Neutrophil (primary cell): ENCODE measurements around the gene EEPD1.

ENCODE experiments used
- H3K27ac ChIP-seq: fragments of 200-600 bp; sonication (generic); 2 replicates; pipeline ENCODE4 v1.5.1; 2016; ENCODE audit warnings: mild to moderate bottlenecking, moderate library complexity
- H3K27me3 ChIP-seq: fragments of 200-600 bp; sonication (generic); 2 replicates; pipeline ENCODE4 v1.6.0; 2016; ENCODE audit warnings: mild to moderate bottlenecking
- H3K36me3 ChIP-seq: fragments of 200-600 bp; sonication (generic); 2 replicates; pipeline ENCODE4 v1.5.1; 2017
- H3K4me1 ChIP-seq, 2 experiments: fragments of 200-600 bp in 1 of 2; sonication (generic) in 1 of 2; 1 replicate in 1 of 2; 2 replicates in 1 of 2; pipeline versions ENCODE4 v1.5.1 to v1.6.1; 2013 to 2016; ENCODE audit warnings: low read depth in 1 of 2, low read length in 1 of 2, mild to moderate bottlenecking in 1 of 2, moderate library complexity in 1 of 2; ENCODE audit not compliant: control insufficient read depth in 1 of 2, insufficient read depth in 1 of 2
- H3K4me3 ChIP-seq, 2 experiments: fragments of 200-600 bp in 1 of 2; sonication (generic) in 1 of 2; 1 replicate in 1 of 2; 2 replicates in 1 of 2; pipeline ENCODE4 v1.5.1; 2013 to 2016; ENCODE audit warnings: low read depth in 1 of 2, low read length in 1 of 2, mild to moderate bottlenecking in 1 of 2, moderate library complexity in 1 of 2
- H3K9me3 ChIP-seq: fragments of 200-600 bp; sonication (generic); 2 replicates; pipeline ENCODE4 v1.5.1; 2016
- TF ChIP-seq, protein P1 (sequence below): fragments of 200-600 bp; sonication (generic); IDR thresholded peaks from 2 replicates; pipeline ENCODE4 v1.5.1; 2016; ENCODE audit warnings: antibody characterized with exemption

EEPD1 gene

DNA sequence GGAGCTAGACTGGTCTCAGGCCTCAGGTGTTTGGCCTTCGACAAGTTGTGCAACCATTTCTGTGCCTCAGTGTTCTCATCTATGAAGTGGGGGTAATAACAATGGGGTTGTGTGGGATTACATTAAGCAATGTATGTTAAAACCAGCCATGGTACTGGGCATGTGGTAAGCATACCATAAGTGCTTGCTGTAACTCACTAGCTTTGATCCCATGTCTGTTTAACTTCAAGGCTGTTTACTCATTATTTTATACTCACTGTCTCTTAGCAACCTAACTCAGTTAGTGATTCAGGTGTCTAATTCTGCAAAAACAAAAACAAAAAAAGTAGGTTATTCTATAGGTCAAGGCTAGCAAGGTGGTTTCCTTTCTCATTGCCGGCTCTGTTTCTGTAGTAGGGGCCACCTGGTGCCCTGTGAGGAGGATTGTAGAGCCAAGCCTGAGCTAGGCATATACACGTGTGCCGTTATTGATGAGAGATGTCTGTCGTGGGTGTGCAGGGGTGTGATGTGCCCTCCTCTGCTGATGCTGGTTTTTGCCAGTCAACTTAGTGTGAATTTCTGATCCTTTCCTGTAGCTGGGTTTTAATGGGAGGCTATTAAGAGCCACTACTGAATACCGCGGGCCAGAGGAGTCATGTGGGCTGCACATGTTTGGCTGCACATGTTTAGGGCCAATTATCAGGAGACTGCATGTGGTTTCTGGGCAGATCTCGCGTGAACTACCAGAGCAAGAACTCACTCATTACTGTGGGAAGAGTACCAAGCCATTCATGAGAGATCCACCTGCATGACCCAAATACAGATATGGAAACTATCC, 56.2 kb downstream of the EEPD1 start:
- H3K4me1 ChIP-seq, result peaks cover 61 to 71% of the 10 kb centered on the region in 2 experiments
- no peaks in the 10 kb centered on the region for H3K27me3 ChIP-seq
- TF ChIP-seq, protein P1, sequence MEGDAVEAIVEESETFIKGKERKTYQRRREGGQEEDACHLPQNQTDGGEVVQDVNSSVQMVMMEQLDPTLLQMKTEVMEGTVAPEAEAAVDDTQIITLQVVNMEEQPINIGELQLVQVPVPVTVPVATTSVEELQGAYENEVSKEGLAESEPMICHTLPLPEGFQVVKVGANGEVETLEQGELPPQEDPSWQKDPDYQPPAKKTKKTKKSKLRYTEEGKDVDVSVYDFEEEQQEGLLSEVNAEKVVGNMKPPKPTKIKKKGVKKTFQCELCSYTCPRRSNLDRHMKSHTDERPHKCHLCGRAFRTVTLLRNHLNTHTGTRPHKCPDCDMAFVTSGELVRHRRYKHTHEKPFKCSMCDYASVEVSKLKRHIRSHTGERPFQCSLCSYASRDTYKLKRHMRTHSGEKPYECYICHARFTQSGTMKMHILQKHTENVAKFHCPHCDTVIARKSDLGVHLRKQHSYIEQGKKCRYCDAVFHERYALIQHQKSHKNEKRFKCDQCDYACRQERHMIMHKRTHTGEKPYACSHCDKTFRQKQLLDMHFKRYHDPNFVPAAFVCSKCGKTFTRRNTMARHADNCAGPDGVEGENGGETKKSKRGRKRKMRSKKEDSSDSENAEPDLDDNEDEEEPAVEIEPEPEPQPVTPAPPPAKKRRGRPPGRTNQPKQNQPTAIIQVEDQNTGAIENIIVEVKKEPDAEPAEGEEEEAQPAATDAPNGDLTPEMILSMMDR, result no peak
- H3K27ac ChIP-seq, result peak overlapping the region; percentile 87
- H3K4me3 ChIP-seq, result no peak overlapping the region
- no peaks in the 10 kb centered on the region for H3K36me3 ChIP-seq
- H3K9me3 ChIP-seq, result no peaks in the 10 kb centered on the region

DNA sequence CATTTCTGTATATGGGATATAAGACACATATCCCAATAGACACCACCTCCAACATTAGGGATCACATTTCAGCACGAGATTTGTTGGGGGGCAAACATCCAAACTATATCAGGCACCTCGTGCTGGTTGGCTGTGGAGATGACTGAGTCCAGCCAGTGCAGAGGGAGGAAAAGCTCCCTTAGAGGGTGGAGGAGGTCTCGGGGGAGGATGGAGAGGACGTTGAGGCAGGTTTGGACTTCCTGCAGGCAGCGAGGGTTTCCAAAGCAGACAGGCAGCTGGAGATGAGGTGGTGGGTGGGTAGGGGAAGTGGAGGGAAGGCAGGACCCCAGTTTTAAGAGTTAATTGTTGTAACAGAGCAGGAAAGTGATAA, 56.7 kb downstream of the EEPD1 start:
- Histone ChIP-seq H3K27ac (peak overlapping the region; percentile 87), H3K36me3 (no peaks in the 10 kb centered on the region), H3K9me3 (no peaks in the 10 kb centered on the region), H3K4me1 (peaks cover 61 to 71% of the 10 kb centered on the region in 2 experiments), H3K27me3 (no peaks in the 10 kb centered on the region), H3K4me3 (no peak overlapping the region)
- TF ChIP-seq, protein P1, result no peak

DNA sequence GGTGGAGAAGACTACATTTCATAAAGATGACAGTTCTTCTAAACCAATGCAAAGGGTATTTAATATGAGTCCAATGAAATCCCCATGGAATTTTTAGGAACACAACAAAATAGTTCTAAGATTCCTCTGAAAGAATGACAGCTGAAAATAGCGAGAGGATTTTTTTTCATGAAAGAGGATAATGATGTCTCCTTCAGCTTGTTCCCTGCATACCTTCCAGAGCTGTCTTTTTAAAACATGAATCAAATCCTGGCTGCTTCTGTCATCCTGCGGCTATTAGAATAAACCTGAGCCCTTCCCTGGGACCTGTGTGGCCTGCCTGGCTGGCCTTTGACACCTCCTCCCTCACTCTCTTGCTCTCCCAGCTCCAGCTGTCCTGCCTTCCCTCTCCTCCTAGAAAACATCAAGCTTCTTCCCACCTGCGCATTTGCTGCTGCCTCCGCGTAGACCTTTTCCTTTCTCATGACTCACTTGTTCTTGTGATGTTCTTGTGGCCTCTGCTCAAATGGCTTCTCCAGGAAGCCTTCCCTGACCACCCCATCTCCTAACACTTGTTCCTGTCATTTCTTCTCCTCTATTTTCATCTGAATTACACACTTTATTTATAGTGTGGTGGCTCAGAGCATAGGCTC, 57.4 kb downstream of the EEPD1 start:
- Histone ChIP-seq H3K27me3 (no peaks in the 10 kb centered on the region), H3K4me3 (no peak overlapping the region), H3K9me3 (no peaks in the 10 kb centered on the region), H3K36me3 (no peaks in the 10 kb centered on the region), H3K4me1 (peaks cover 61 to 71% of the 10 kb centered on the region in 2 experiments), H3K27ac (peak overlapping the region; percentile 87)
- TF ChIP-seq, protein P1, result no peak

DNA sequence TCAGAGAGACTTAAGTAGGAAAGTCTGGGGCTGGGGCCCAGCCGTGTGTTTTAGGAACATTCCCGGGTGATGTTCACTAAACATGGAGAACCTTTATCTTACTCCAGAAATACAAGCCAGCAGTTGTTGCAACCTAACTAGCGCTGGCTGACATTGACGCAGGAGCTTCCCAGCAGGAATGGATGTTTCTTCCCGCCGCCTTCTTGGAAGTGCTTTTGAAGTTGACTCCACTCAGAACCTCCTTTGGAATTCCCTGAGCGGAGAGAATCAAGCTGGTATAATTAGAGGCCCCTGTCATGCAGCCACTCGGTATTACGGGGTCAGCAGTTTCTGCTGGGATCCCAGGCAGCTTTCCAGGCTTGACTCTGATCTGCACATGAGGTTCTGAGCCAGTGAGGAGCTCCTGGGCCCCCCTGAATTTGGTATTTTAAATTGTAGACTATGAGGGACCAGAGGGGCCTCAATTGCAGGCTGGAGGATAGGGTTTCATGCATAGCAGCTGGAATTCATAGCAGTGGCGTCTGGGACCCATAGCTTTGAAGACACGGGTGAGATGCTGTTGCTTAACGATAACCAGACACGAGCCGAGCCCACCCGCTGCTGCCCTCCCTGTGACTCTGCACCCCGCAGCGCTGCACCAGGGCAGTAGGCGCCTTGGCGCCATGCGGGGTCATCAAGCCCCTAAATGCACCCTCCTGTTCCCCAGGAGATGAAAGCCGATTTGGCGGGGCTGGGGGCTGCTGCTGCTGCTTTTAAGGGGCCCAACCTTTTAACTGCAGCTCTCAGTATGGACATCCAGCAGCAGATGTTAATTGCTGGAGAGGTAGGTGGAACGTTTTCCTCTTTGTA, 61.8 kb downstream of the EEPD1 start:
- Histone ChIP-seq H3K27ac (no peak overlapping the region), H3K9me3 (no peaks in the 10 kb centered on the region), H3K4me1 (peaks cover 39 to 45% of the 10 kb centered on the region in 2 experiments), H3K4me3 (no peak overlapping the region), H3K27me3 (no peaks in the 10 kb centered on the region), H3K36me3 (no peaks in the 10 kb centered on the region)
- TF ChIP-seq, protein P1, result no peak

DNA sequence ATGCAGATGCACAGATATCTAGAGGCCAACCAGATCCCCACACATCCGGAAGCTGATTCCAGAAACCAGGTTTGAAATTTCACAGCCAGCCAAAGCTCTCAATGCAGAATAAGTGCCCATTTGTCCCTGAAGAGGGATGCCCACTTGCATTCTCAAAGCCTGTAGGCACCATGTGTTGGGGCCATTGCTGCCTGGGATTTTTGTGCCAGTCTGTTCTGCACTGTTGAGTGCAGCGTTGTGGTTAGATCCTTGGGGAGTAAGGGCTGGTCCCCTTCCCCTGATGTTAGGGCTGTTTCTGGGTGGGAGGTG, 62.4 kb downstream of the EEPD1 start:
- Histone ChIP-seq H3K27ac (peak overlapping the region; percentile 31), H3K27me3 (no peaks in the 10 kb centered on the region), H3K4me3 (no peak overlapping the region), H3K9me3 (no peaks in the 10 kb centered on the region), H3K36me3 (no peaks in the 10 kb centered on the region), H3K4me1 (peaks cover 35 to 39% of the 10 kb centered on the region in 2 experiments)
- TF ChIP-seq, protein P1, result no peak
